Endodermal cell (in vitro differentiated cells): ENCODE results near the gene CAPN9. TPM values are rescaled to one million over a fixed set of nuclear protein-coding genes. Genes with fewer than 3 reads are reported as not detected.

Experiments
- DNase-seq: peaks from one replicate; pipeline ENCODE4 v3.0.0-alpha.2; 2017
- H3K27ac ChIP-seq: 2 replicates; pipeline ENCODE4 v1.5.1; 2013; ENCODE audit warnings: mild to moderate bottlenecking, low read depth, low read length, moderate library complexity
- H3K27me3 ChIP-seq: 2 replicates; pipeline ENCODE4 v1.6.1; 2013; ENCODE audit warnings: mild to moderate bottlenecking, low read length, moderate library complexity; ENCODE audit not compliant: insufficient read depth, control insufficient read depth, poor library complexity, severe bottlenecking
- H3K36me3 ChIP-seq: 2 replicates; pipeline ENCODE4 v1.7.0; 2013; ENCODE audit warnings: mild to moderate bottlenecking, low read length, moderate library complexity; ENCODE audit not compliant: control insufficient read depth, insufficient read depth
- H3K4me1 ChIP-seq: one replicate; pipeline ENCODE4 v1.7.0; 2013; ENCODE audit warnings: low read length; ENCODE audit not compliant: control insufficient read depth, insufficient read depth
- H3K4me3 ChIP-seq: 2 replicates; pipeline ENCODE4 v1.5.1; 2013; ENCODE audit warnings: mild to moderate bottlenecking, low read length, moderate library complexity
- H3K9ac ChIP-seq: 2 replicates; pipeline ENCODE4 v1.6.1; 2013; ENCODE audit warnings: mild to moderate bottlenecking, low read length, moderate library complexity; ENCODE audit not compliant: poor library complexity, severe bottlenecking; ENCODE audit errors: extremely low read depth
- H3K9me3 ChIP-seq: 2 replicates; pipeline ENCODE4 v1.6.1; 2013; ENCODE audit warnings: mild to moderate bottlenecking, low read length, moderate library complexity; ENCODE audit not compliant: control insufficient read depth
- H3K27ac Mint-ChIP-seq: 2 replicates; pipeline ENCODE4 v1.8.0; 2020; ENCODE audit warnings: mixed read lengths
- H3K27me3 Mint-ChIP-seq: 2 replicates; pipeline ENCODE4 v1.8.0; 2021; ENCODE audit warnings: mild to moderate bottlenecking, mixed read lengths; ENCODE audit not compliant: insufficient read depth
- H3K36me3 Mint-ChIP-seq: 2 replicates; pipeline ENCODE4 v1.8.0; 2020; ENCODE audit warnings: low read depth, mixed read lengths
- H3K4me1 Mint-ChIP-seq: 2 replicates; pipeline ENCODE4 v1.8.0; 2020; ENCODE audit warnings: mixed read lengths
- H3K4me3 Mint-ChIP-seq: 2 replicates; pipeline ENCODE4 v1.8.0; 2020; ENCODE audit warnings: mild to moderate bottlenecking, moderate library complexity, mixed read lengths
- H3K9me3 Mint-ChIP-seq: 2 replicates; pipeline ENCODE4 v1.8.0; 2020; ENCODE audit warnings: mild to moderate bottlenecking, mixed read lengths
- WGBS, 2 experiments: methylation state at CpG; one replicate each; pipeline versions ENCODE4 v1.1.5 to v1.1.7; 2013; ENCODE audit warnings: missing lambda C conversion rate in 2 of 2, mixed read lengths in 1 of 2; ENCODE audit not compliant: insufficient coverage in 1 of 2, insufficient read length in 1 of 2; 5-methylcytosine and 5-hydroxymethylcytosine counted together
- total RNA-seq, 2 donors: library from RNA; stranded (reverse); fragmentation: NEBNext Ultra II Directional in 1 of 2; extraction: Animal tissue kit (Norgen Biotek cat#: 25700) in 1 of 2; gene quantifications; 2 replicates in 1 of 2; 3 replicates in 1 of 2; pipeline ENCODE4 v1.2.1, GENCODE V29; 2021
- TF ChIP-seq, protein P1 (sequence below): fragments of 200-600 bp; sonication (generic); conservative IDR thresholded peaks from 2 replicates; pipeline ENCODE4 v1.5.0; 2021; ENCODE audit warnings: antibody characterized with exemption, mild to moderate bottlenecking

CAPN9 gene
- total RNA-seq, 2 donors from 2014 or later = 1.1 TPM

DNA sequence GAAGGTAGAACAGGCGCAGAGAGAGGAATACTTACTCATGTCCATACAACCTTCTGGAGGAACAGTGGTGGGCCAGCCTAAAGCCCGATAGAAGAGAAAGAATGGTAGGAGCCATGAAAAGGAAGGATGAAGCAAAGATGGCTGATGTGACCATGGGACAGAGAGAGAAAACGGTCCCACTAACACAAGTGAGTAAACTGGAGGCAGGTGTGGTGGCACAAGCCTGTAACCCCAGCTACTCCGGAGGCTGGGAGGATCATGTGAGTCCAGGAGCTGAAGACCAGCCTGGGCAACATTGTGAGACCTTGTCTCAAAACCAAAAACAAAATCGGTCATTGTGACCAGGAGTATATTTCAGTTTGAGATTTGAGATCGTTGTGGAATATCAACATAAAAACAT, 71.7 kb downstream of the CAPN9 start:
- H3K9me3 Mint-ChIP-seq = no peaks in the 10 kb centered on the region
- no peak overlapping the region for H3K27ac Mint-ChIP-seq
- TF ChIP-seq, protein P1, sequence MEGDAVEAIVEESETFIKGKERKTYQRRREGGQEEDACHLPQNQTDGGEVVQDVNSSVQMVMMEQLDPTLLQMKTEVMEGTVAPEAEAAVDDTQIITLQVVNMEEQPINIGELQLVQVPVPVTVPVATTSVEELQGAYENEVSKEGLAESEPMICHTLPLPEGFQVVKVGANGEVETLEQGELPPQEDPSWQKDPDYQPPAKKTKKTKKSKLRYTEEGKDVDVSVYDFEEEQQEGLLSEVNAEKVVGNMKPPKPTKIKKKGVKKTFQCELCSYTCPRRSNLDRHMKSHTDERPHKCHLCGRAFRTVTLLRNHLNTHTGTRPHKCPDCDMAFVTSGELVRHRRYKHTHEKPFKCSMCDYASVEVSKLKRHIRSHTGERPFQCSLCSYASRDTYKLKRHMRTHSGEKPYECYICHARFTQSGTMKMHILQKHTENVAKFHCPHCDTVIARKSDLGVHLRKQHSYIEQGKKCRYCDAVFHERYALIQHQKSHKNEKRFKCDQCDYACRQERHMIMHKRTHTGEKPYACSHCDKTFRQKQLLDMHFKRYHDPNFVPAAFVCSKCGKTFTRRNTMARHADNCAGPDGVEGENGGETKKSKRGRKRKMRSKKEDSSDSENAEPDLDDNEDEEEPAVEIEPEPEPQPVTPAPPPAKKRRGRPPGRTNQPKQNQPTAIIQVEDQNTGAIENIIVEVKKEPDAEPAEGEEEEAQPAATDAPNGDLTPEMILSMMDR = no peak
- peaks cover 6% of the 10 kb centered on the region for H3K27me3 Mint-ChIP-seq
- no peaks in the 10 kb centered on the region for H3K4me1 ChIP-seq
- H3K27me3 ChIP-seq = no peaks in the 10 kb centered on the region
- H3K4me3 ChIP-seq = no peak overlapping the region
- DNase-seq = peak; percentile 16
- no peak overlapping the region for H3K27ac ChIP-seq
- H3K36me3 Mint-ChIP-seq = no peaks in the 10 kb centered on the region
- WGBS, 2 experiments = 91 to 94% methylated on average over 4 to 6 of the region's 6 CpGs
- H3K9ac ChIP-seq = no peak overlapping the region
- no peaks in the 10 kb centered on the region for H3K9me3 ChIP-seq
- H3K4me3 Mint-ChIP-seq = no peak overlapping the region
- no peaks in the 10 kb centered on the region for H3K36me3 ChIP-seq
- H3K4me1 Mint-ChIP-seq = peaks cover 2% of the 10 kb centered on the region

DNA sequence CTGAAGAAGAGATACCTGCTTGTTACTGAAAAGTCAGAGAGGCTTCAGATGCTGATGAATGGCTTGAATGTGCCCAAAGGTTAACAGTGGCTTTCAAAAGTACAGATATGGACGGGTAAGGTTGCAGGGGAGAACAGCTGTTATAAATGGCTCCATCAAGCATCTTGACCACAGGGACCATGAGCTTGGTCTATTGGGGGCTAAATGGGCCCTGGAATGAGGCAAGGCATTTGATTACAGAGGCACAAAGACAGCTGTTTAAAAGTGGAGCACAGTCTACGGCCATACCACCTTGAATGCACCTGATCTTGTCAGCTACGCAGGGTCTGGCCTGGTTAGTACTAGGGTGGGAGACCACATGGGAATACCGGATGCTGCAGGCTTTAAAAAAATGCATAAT, 72.8 kb downstream of the CAPN9 start:
- Histone ChIP-seq H3K4me1 (no peaks in the 10 kb centered on the region), H3K27me3 (no peaks in the 10 kb centered on the region), H3K9ac (no peak overlapping the region), H3K4me3 (no peak overlapping the region), H3K27ac (no peak overlapping the region), H3K36me3 (no peaks in the 10 kb centered on the region), H3K9me3 (no peaks in the 10 kb centered on the region)
- H3K27ac Mint-ChIP-seq = no peak overlapping the region
- no peak overlapping the region for H3K4me3 Mint-ChIP-seq
- whole genome bisulfite sequencing, 2 experiments = 87 to 96% methylated on average over 4 of the region's 4 CpGs
- TF ChIP-seq, protein P1 = no peak
- H3K9me3 Mint-ChIP-seq = no peaks in the 10 kb centered on the region
- DNase-seq = peak; percentile 11
- peaks cover 6% of the 10 kb centered on the region for H3K27me3 Mint-ChIP-seq
- H3K4me1 Mint-ChIP-seq = peaks cover 2% of the 10 kb centered on the region
- H3K36me3 Mint-ChIP-seq = no peaks in the 10 kb centered on the region

- Histone ChIP-seq H3K9ac (no peak overlapping the region), H3K27me3 (no peaks in the 10 kb centered on the region), H3K27ac (no peak overlapping the region), H3K9me3 (no peaks in the 10 kb centered on the region), H3K4me1 (no peaks in the 10 kb centered on the region), H3K36me3 (no peaks in the 10 kb centered on the region), H3K4me3 (no peak overlapping the region)
- TF ChIP-seq, protein P1 = no peak
- 87 to 100% methylated on average over 3 to 4 of the region's 4 CpGs for WGBS, 2 experiments
- peak; percentile 17 for DNase-seq
- Mint-ChIP-seq H3K36me3 (no peaks in the 10 kb centered on the region), H3K4me3 (no peak overlapping the region), H3K27ac (no peak overlapping the region), H3K9me3 (no peaks in the 10 kb centered on the region), H3K27me3 (peaks cover 6% of the 10 kb centered on the region), H3K4me1 (peaks cover 2% of the 10 kb centered on the region)
These were observed 73.4 kb downstream of the CAPN9 start for GRCh38 chr1:230820568-230820967.
